Endometrium (tissue), 2 donors: ENCODE measurements around the gene PTPRG.

Experiments used
- FAIRE-seq: peaks from 2 replicates; lab custom pipeline; 2012; peaks lifted over from hg19 to GRCh38; lab: Jason Lieb, UNC
- donor health status: control.
- donor health status: control.

The PTPRG gene

DNA sequence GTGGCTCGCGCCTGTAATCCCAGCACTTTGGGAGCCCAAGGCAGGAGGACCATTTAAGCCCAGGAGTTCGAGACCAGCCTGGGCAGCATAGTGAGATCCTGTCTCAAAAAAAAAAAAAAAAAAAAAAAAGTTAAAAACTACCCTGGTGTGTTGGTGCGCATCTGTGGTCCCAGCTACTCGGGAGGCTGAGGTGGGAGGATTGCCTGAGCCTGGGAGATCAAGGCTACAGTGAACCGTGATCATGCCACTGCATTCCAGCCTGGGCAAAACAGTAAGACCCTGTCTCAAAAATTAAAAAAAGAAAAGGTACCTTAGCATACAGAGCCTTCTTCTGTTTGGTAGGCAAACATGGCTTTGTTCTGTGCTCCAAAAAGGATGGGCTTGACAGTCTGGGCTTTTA is 57.5 kb downstream of the PTPRG start:
- FAIRE-seq, result no peak

- no peak for FAIRE-seq
Observed at GRCh38 chr3:61620073-61620472, 58.7 kb downstream of the PTPRG start.

GRCh38 chr3:61624300-61624699 is 62.9 kb downstream of the PTPRG start:
- FAIRE-seq, result no peak

DNA sequence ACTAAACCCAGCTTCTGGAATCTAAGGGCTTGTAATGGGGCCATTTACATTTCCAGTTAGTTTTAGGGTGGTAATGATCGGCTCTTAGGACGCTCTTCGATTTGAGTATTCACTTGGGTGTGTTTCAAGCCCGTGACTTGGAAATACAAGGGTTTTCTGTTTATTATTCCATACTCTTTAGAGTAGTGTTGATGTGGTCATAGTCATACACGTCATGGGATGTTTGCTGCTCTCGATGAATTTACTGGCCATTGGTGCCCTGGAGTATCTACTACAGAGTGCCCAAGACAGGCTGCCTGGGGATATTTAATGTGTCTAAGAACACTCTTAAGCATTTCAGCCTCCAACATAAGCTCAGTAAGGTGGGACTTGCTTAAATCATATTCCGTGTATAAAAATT is 64.1 kb downstream of the PTPRG start:
- no peak for FAIRE-seq

- no peak for FAIRE-seq
Observed at GRCh38 chr3:61626484-61626883, 65.1 kb downstream of the PTPRG start.

- no peak for FAIRE-seq
Observed at GRCh38 chr3:61627768-61628185, 66.4 kb downstream of the PTPRG start.

DNA sequence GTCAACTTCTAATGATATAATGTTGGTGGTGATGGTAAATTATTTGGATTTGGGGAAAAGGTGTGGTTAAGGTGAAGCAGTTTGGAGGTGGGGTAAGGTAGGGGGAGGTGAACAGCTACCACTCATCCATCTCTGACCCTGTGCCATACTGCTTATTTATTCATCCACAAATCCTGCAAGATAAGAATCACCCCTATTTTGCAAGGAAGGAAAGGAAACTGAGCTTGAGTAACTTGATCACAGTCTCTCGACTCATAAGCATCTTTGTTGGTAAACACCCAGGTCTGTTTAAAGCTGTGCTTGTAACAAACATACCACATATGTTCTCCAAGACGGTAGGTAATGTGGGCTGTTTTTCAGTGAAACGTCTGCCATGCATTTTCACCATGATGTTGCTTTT is 67.3 kb downstream of the PTPRG start:
- no peak for FAIRE-seq

DNA sequence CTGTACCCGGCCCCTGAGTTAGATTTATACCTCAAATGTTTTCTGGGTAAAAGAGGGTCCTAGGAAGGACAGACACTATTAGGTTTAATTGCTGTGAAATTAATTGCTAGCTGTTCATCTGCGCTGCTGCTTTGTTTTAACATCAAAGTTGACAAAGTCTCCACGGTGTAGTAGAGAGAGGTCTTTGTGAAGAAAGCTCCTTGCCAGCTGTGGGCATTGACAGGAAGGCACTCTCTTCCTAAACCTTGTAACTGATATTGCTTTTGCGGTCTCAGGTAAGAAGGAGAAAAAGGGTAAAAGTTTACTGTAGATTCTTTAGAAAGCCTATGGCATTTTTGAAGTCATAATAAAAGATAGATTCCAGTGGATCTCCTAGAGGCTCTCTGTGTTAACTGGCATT is 68.1 kb downstream of the PTPRG start:
- no peak for FAIRE-seq

GRCh38 chr3:61631108-61631769 is 69.9 kb downstream of the PTPRG start:
- no peak for FAIRE-seq

- FAIRE-seq, result no peak
Observed at GRCh38 chr3:61632568-61633175, 71.3 kb downstream of the PTPRG start.

- no peak for FAIRE-seq
Observed at GRCh38 chr3:61634678-61635077, 73.3 kb downstream of the PTPRG start.

- no peak for FAIRE-seq
Observed at GRCh38 chr3:61637088-61638051, 76.0 kb downstream of the PTPRG start.

DNA sequence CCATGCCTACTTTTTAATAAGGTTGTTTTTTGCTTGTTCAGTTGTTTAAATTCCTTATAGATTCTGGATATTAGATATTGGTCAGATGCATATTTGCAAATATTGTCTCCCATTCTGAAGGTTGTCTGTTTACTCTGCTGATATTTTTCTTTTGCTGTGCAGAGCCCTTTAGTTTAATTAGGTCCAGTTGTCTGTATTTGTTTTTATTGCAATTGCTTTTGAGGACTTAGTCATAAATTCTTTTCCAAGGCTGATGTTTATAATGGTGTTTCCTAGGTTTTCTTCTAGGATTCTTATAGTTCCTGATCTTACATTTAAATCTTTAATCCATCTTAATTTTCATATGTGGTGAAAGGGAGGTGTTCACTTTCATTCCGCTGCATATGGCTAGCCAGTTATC is 77.4 kb downstream of the PTPRG start:
- FAIRE-seq, result peak; percentile 91

GRCh38 chr3:61639991-61640390 is 78.6 kb downstream of the PTPRG start:
- FAIRE-seq, result no peak

DNA sequence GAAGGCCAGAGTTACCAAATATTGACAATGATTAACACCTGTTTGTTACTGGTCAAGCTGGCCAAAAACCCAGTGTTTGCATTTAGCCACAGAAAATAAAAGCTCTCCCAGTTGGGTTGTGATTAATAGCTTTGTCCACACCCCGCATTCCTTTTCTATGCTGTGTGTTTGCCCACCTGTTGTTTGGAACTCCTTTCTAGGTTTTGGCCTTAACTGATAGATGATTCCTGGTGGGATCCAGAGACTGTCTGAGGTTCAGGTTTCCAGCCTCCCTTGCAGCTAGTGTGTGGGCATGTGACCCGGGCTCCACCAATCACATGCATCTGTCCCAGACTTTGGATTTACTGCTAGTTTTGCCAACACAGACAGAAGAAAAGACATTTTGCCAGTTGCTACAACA is 83.8 kb downstream of the PTPRG start:
- FAIRE-seq, result no peak

- FAIRE-seq, result no peak
Observed at GRCh38 chr3:61646360-61646759, 85.0 kb downstream of the PTPRG start.

DNA sequence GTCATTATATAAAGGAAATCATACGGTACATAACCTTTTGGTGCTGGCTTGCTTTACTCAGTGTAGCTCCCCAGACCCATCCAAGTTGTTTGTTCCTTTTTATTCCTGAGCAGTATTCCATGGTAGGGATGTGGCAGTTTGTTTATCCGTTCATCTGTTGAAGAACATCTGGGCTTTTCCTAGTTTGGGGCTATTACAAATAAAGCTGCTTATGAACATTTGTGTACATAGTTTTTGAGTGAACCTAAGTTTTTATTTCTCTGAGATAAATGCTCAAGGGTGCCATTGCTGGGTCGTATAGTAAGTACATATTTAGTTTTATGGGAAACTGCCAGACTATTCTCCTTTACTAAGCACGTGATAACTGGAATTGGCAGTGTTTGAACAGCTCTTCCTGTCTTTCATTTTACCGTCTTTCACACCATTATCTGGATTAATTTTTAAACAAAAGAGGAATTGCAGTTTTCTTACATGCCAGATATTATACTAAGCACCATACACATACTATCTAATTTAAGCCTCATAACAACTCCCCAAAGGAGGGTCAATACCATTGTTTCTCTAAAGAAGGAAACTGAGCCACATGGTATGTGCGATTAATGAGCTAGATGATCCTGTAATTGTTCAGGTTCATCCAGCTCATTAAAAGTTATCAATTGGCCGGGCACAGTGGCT is 85.6 kb downstream of the PTPRG start:
- peak; percentile 8 for FAIRE-seq

GRCh38 chr3:61648481-61648880 is 87.1 kb downstream of the PTPRG start:
- no peak for FAIRE-seq

- FAIRE-seq, result no peak
Observed at GRCh38 chr3:61649381-61650170, 88.2 kb downstream of the PTPRG start.

DNA sequence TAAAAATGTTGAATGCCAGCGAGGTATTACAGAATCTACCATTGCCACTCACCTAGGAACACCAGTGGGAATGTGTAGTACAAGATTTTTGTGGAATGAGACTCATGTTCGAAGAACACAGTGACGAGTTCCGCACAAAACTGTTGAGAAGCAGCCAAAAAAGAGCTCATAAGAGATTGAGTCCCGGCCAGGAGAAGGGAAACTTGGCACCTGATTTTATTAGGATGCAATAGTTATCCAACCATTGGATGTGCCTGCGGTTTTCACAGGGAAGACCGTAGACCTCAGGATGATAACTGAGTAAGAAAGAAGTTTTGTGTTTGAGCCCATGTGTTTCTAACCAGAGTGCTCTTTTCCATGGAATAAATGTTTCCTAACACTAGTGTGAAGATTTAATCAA is 88.9 kb downstream of the PTPRG start:
- FAIRE-seq, result no peak

GRCh38 chr3:61650719-61651410 is 89.5 kb downstream of the PTPRG start:
- peak; percentile 21 for FAIRE-seq
